Kidney epithelial cell (primary cell): ENCODE results near the gene BTBD8. TPM values are rescaled to one million over a fixed set of nuclear protein-coding genes. Genes with fewer than 3 reads are reported as not detected.

Experiments used
- DNase-seq: peaks from one replicate; pipeline ENCODE4 v3.0.0-alpha.2; 2010; ENCODE audit warnings: low read depth
- H3K27me3 ChIP-seq: 2 replicates; pipeline ENCODE4 v1.6.0; 2011; ENCODE audit warnings: low read length; ENCODE audit not compliant: control insufficient read depth, insufficient read depth
- H3K36me3 ChIP-seq: 2 replicates; pipeline ENCODE4 v1.5.1; 2011; ENCODE audit warnings: low read length; ENCODE audit not compliant: control insufficient read depth, insufficient read depth
- H3K4me3 ChIP-seq: 2 replicates; pipeline ENCODE4 v1.5.1; 2011; ENCODE audit warnings: low read depth, mild to moderate bottlenecking, control low read depth, low read length
- CTCF ChIP-seq: IDR thresholded peaks from 2 replicates; pipeline ENCODE4 v1.5.1; 2011; ENCODE audit warnings: mild to moderate bottlenecking, moderate library complexity, low read length, control low read depth, inconsistent platforms; ENCODE audit not compliant: insufficient read depth, poor library complexity, severe bottlenecking
- total RNA-seq: library from RNA; depleted of rRNA; stranded (reverse); fragments of >200 nt; gene quantifications from 2 replicates; pipeline ENCODE4 v1.2.3, GENCODE V29; 2015

Gene BTBD8
- total RNA-seq, 1 donor from 2014 or later, result 3.3 TPM

DNA sequence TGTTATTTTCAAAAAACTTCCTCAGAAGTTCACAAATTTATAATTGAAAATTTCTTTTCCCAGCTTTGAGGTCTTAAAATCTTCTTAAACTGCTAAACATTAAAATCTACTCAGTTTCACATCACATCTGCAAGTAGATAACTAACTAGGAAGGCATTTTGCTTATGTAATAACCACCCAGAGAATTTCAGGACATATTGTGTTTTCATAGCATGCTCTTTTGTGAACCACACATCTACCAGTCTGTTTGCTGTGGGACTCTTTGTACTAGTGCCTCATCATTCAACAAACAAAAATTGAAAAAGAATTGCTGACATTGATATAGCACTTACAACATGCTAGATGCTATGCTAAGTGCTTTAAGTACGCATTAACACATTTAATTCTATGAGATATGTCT is 105.9 kb downstream of the BTBD8 start:
- DNase-seq, result no peak
- Histone ChIP-seq H3K27me3 (no peaks in the 10 kb centered on the region), H3K4me3 (no peak overlapping the region), H3K36me3 (no peaks in the 10 kb centered on the region)
- TF ChIP-seq CTCF, result no peak

- Histone ChIP-seq H3K4me3 (no peak overlapping the region), H3K36me3 (no peaks in the 10 kb centered on the region), H3K27me3 (no peaks in the 10 kb centered on the region)
- no peak for DNase-seq
- TF ChIP-seq CTCF, result no peak
These were observed 108.5 kb downstream of the BTBD8 start for GRCh38 chr1:92188436-92189255.

GRCh38 chr1:92191726-92192125 is 111.6 kb downstream of the BTBD8 start:
- Histone ChIP-seq H3K4me3 (no peak overlapping the region), H3K36me3 (no peaks in the 10 kb centered on the region), H3K27me3 (no peaks in the 10 kb centered on the region)
- TF ChIP-seq CTCF, result no peak
- no peak for DNase-seq

- no peak for DNase-seq
- no peak overlapping the region for H3K4me3 ChIP-seq
- TF ChIP-seq CTCF, result no peak
- H3K27me3 ChIP-seq, result no peaks in the 10 kb centered on the region
- H3K36me3 ChIP-seq, result no peaks in the 10 kb centered on the region
These were observed 112.1 kb downstream of the BTBD8 start for GRCh38 chr1:92192246-92192645.

DNA sequence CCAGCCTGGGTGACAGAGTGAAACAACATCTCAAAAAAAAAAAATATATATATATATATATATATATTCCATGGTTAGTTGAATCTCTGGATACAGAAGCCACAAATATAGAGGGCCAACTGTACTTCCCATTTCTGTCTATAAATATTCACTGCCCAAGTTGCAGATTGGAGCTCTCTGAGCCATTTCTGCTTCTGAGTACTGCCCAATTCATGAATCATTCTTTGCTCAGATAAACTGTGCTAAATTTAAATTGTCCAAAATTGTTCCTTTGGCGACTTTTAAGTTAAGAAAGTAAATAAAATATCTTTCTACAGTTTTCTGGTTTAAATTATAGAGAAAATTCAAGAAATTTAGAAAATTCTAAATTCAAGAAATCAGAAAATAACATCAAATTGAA is 114.4 kb downstream of the BTBD8 start:
- Histone ChIP-seq H3K27me3 (no peaks in the 10 kb centered on the region), H3K4me3 (no peak overlapping the region), H3K36me3 (no peaks in the 10 kb centered on the region)
- TF ChIP-seq CTCF, result no peak
- no peak for DNase-seq

- H3K36me3 ChIP-seq, result no peaks in the 10 kb centered on the region
- no peak overlapping the region for H3K4me3 ChIP-seq
- no peak for DNase-seq
- TF ChIP-seq CTCF, result no peak
- no peaks in the 10 kb centered on the region for H3K27me3 ChIP-seq
These were observed 121.8 kb downstream of the BTBD8 start for GRCh38 chr1:92201973-92202372.
